LHCN-M2 (cell line): ENCODE measurements around the gene TMEM175. TPM values are rescaled to one million over a fixed set of nuclear protein-coding genes. Genes with fewer than 3 reads are reported as not detected.

Experiments used
- DNase-seq: peaks from one replicate; pipeline ENCODE4 v3.0.0-alpha.2; 2012; ENCODE audit warnings: low read depth
- total RNA-seq: library from RNA; depleted of rRNA; stranded (reverse); fragments of >200 nt; gene quantifications from 2 replicates; pipeline ENCODE4 v1.2.3, GENCODE V29; 2014; rRNA removed

The TMEM175 gene
- total RNA-seq, 1 experiment from 2014 or later = 30.1 TPM

DNA sequence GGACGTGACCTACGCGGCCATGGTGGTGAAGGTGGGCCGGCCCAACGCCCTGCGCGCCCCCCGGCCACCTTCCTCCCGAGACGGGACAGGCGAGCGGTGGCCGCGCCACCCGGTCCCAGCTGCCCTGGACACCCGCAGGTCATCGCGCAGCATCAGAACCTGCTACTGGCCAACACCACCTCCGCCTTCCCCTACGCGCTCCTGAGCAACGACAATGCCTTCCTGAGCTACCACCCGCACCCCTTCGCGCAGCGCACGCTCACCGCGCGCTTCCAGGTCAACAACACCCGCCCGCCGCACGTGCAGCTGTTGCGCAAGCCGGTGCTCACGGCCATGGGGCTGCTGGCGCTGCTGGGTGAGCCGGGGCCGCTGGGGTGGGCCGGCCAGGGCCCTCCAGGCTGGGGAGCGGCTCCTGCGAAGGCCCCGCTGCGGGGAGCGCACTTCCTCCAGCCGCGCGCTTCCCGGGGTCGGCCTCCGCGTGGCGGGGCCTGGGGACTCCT is 69.9 kb downstream of the TMEM175 start:
- DNase-seq = no peak

DNA sequence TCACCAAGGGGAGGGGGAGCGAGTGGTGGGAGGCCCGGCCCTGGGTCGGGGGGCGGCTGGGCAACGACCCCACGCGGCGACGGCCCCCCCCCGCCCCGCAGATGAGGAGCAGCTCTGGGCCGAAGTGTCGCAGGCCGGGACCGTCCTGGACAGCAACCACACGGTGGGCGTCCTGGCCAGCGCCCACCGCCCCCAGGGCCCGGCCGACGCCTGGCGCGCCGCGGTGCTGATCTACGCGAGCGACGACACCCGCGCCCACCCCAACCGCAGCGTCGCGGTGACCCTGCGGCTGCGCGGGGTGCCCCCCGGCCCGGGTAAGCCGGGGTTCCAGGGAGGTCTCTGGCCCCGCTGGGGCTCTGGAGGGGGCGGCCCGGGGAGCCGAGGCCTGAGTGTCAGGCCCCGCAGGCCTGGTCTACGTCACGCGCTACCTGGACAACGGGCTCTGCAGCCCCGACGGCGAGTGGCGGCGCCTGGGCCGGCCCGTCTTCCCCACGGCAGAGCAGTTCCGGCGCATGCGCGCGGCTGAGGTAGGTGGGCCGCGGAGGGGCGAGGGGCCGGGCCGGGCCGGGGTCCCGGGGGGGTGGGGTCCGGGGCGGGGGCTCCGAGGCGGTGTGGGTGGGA is 70.5 kb downstream of the TMEM175 start:
- DNase-seq = no peak

DNA sequence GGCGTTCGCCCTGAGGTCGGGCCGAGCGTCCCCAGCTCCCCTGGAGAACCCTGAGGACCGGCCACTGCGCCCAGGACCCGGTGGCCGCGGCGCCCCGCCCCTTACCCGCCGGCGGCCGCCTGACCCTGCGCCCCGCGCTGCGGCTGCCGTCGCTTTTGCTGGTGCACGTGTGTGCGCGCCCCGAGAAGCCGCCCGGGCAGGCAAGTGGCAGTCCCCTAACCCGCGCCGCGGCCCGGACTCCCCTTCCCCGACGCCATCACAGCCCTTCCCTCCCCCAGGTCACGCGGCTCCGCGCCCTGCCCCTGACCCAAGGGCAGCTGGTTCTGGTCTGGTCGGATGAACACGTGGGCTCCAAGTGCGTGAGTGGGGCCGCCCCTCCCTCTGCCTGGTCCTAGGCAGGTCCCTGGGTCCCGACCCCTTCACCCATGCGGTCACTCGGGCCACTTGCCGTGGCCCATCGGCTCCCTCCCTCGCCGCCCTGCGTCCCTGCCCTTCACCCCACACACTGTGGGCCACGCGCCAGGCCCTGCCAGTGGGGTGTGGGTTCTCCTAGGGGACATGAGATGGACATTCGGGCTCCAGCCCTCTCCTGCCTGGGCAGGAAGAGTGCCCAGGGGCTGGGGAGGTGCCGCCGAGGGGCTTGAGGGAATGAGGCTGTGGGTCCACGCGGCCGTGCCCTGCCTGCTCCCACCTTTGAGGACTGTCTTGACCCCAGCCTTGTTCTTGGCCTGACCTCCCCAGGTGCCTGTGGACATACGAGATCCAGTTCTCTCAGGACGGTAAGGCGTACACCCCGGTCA is 71.2 kb downstream of the TMEM175 start:
- no peak for DNase-seq

DNA sequence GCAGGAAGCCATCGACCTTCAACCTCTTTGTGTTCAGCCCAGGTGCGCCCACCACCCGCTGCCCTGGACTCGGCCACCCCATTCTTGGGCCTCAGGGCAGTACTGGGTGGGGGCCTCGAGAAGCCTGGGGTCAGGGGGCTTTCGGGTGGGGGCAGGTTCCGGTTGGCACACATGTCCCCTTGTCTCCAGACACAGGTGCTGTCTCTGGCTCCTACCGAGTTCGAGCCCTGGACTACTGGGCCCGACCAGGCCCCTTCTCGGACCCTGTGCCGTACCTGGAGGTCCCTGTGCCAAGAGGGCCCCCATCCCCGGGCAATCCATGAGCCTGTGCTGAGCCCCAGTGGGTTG is 71.8 kb downstream of the TMEM175 start:
- DNase-seq = no peak

DNA sequence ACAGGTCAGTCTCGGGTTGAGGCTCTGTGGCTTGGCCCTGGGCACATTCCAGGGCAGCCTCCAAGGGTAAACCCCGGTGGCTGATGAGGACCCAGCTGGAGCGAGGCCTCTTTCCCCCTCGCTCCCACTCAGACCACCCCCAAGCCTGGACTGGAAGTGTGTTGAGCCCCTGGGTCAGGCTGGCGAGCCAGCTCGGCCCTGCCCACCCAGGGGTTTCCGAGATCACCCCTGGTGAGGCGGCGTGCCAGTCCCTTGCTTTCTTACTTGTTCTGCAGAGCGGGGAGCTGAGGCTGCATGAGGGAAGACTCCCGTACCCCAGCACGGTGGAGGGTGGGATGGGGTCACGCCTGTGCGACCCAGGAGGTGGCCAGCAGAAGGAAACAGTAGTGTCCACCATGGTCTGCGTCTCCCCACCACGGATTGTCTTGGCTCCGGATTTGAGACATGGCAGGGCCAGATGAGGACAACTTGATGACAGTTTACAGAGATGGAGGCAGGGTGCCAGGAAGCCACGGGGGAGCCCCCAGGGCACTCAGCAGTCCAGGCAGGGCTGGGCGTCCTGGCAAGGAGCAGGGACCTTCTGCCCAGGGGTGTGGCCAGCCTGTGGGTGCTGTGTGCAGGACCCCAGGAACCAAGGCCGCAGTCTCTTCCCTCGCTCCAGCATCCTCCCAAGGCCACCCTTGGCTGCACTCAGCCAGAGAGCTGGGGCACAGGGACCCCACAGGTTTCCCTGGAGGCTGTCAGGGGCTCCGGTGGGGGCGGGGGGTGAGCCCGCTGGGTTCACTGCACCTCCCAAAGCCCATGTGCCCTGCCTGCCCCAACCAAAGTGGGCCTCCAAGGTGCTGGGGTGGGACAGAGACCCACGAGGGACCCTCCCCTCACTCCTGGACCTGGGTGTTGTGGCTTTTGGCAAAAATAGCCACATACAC is 72.6 kb downstream of the TMEM175 start:
- no peak for DNase-seq

DNA sequence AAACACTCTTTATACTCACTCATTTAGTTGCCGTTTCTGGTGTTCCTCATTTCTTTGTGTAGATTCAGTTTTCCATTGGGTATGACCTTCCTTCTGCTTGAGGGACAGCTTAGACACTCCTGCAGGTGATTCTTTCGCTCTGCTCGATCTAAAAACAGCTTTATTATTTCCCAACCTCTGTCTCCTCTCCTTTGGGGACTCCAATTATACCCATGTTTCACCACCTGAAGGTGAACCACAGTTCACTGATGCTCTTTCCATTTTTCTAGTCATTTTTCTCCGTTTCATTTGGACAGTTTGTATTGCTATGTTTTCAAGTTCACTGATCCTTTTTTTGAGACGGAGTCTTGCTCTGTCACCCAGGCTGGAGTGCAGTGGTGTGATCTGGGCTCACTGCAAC is 74.6 kb downstream of the TMEM175 start:
- no peak for DNase-seq

Other genes with a start within 250 kb of the TMEM175 start
- gene SLC49A3, start 243.3 kb upstream of the TMEM175 start, total RNA-seq = 0.17 TPM in 1 of 2 replicates, not detected in the other
- gene PCGF3, start 226.6 kb upstream of the TMEM175 start, total RNA-seq = 66.3 and 69.6 TPM in 2 replicates
- gene CPLX1, start 106.3 kb upstream of the TMEM175 start, total RNA-seq = not detected in 2 replicates
- gene GAK, start 144 bp upstream of the TMEM175 start, total RNA-seq = 92.8 and 126 TPM in 2 replicates
- 15.8 and 20.6 TPM in 2 replicates for gene DGKQ, start 41.1 kb downstream of the TMEM175 start, total RNA-seq
- 15.8 and 16.8 TPM in 2 replicates for gene IDUA, start 54.6 kb downstream of the TMEM175 start, total RNA-seq
- not detected in 2 replicates for gene SLC26A1, start 60.9 kb downstream of the TMEM175 start, total RNA-seq
- 16.4 and 17.8 TPM in 2 replicates for gene FGFRL1, start 79.2 kb downstream of the TMEM175 start, total RNA-seq
- not detected in 2 replicates for gene RNF212, start 181.1 kb downstream of the TMEM175 start, total RNA-seq
- 0.58 and 1.1 TPM in 2 replicates for gene SPON2, start 240.1 kb downstream of the TMEM175 start, total RNA-seq